DND-41 (cell line): Measurements from ENCODE around the gene TMEM14C.

Experiments
- EZH2 ChIP-seq: IDR thresholded peaks from 3 replicates; pipeline ENCODE4 v1.6.1; 2012; ENCODE audit warnings: borderline replicate concordance, low read depth, mild to moderate bottlenecking, moderate library complexity, low read length, inconsistent platforms; ENCODE audit not compliant: severe bottlenecking
- TF ChIP-seq, protein P1 (sequence below): IDR thresholded peaks from 2 replicates; pipeline ENCODE4 v1.5.1; 2012; ENCODE audit warnings: borderline replicate concordance, low read length, moderate library complexity, mild to moderate bottlenecking; ENCODE audit not compliant: poor library complexity, severe bottlenecking; ENCODE audit errors: extremely low read depth

DNA sequence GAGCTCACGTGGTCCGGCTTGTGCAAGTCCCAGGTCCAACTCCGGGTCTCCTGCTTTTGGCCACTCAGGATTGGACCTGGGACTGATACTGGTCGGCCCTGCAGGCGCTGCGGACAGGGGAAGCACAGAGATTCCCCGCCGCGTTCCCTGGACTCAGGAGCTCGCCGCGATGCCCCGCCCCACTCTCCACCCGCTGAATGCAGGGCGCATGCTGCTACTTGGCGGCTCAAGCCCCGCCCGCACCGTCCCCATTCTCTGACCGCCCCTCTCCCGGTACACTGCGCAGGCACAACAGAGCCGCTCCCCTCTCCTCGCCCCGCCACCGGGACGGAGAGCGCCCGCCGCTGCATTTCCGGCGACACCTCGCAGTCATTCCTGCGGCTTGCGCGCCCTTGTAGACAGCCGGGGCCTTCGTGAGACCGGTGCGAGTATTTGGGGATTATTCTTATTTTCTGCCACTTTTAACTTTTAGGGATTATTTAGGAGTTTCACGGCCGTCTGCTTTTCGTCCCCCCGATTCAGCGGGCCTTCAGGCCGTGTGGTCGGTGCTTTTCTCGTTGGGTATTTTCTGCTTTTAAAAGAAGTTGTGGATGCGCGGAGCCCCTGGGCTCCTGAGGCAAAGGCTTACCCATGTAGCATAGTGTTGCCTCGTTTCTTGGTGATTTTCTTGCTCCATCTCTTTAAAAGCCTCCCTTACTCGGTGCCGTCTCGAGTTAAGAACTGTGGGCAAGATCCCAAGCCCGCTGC, at the start of gene TMEM14C:
- TF ChIP-seq, protein P1, sequence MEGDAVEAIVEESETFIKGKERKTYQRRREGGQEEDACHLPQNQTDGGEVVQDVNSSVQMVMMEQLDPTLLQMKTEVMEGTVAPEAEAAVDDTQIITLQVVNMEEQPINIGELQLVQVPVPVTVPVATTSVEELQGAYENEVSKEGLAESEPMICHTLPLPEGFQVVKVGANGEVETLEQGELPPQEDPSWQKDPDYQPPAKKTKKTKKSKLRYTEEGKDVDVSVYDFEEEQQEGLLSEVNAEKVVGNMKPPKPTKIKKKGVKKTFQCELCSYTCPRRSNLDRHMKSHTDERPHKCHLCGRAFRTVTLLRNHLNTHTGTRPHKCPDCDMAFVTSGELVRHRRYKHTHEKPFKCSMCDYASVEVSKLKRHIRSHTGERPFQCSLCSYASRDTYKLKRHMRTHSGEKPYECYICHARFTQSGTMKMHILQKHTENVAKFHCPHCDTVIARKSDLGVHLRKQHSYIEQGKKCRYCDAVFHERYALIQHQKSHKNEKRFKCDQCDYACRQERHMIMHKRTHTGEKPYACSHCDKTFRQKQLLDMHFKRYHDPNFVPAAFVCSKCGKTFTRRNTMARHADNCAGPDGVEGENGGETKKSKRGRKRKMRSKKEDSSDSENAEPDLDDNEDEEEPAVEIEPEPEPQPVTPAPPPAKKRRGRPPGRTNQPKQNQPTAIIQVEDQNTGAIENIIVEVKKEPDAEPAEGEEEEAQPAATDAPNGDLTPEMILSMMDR, result no peak
- TF ChIP-seq EZH2, result no peak
